Measurements from ENCODE around the gene WRAP73. TPM values are rescaled to one million over a fixed set of nuclear protein-coding genes. Genes with fewer than 3 reads are reported as not detected.

WRAP73 gene
- total and polyA plus RNA-seq, 4 donors = 5.8 to 27.8 (median 14.0) TPM

- intact Hi-C loops (cut with DNase I) = no loop called here
- WGBS, 2 donors = 73 to 77% methylated on average over 5 of the region's 5 CpGs
- no peaks in the 10 kb centered on the region for H3K4me1 ChIP-seq (ENCODE audit: control insufficient read depth in 1 of 2, insufficient read depth in 2 of 2, low read length in 2 of 2)
Measured at GRCh38 chr1:3677484-3677883, 27.6 kb upstream of the WRAP73 start.

GRCh38 chr1:3676581-3677470, 26.9 kb upstream of the WRAP73 start:
- WGBS, 2 donors = 88 to 90% methylated on average over 22 of the region's 22 CpGs
- peak in 1 of 2 donors; percentile 43 for DNase-seq
- H3K36me3 ChIP-seq (ENCODE audit: control insufficient read depth in 1 of 2, insufficient read depth in 2 of 2, low read length in 1 of 2) = no peaks in the 10 kb centered on the region
- intact Hi-C loops (cut with DNase I) = no loop called here
- peak; percentile 21 for ATAC-seq (ENCODE audit: low FRiP score)
- H3K27me3 ChIP-seq (ENCODE audit: control insufficient read depth in 1 of 2, insufficient read depth in 2 of 2, low read length in 1 of 2) = no peaks in the 10 kb centered on the region
- H3K27ac ChIP-seq (ENCODE audit: low read depth in 1 of 2, low read length in 2 of 2) = no peak overlapping the region
- H3K4me1 ChIP-seq (ENCODE audit: control insufficient read depth in 1 of 2, insufficient read depth in 2 of 2, low read length in 2 of 2) = no peaks in the 10 kb centered on the region
- H3K4me3 ChIP-seq (ENCODE audit: low read length in 2 of 2) = no peak overlapping the region
- no peaks in the 10 kb centered on the region for H3K9me3 ChIP-seq (ENCODE audit: control insufficient read depth, low read length)

More at GRCh38 chr1:3677484-3677883, 27.6 kb upstream of the WRAP73 start:
- DNase-seq (peak in 1 of 2 donors; percentile 46), ATAC-seq (ENCODE audit: low FRiP score) (no peak)
- Histone ChIP-seq H3K27me3 (ENCODE audit: control insufficient read depth in 1 of 2, insufficient read depth in 2 of 2, low read length in 1 of 2) (no peaks in the 10 kb centered on the region), H3K27ac (ENCODE audit: low read depth in 1 of 2, low read length in 2 of 2) (no peak overlapping the region), H3K9me3 (ENCODE audit: control insufficient read depth, low read length) (no peaks in the 10 kb centered on the region), H3K4me3 (ENCODE audit: low read length in 2 of 2) (no peak overlapping the region), H3K36me3 (ENCODE audit: control insufficient read depth in 1 of 2, insufficient read depth in 2 of 2, low read length in 1 of 2) (no peaks in the 10 kb centered on the region)

GRCh38 chr1:3675436-3675835, 25.5 kb upstream of the WRAP73 start:
- no peaks in the 10 kb centered on the region for H3K4me1 ChIP-seq (ENCODE audit: control insufficient read depth in 1 of 2, insufficient read depth in 2 of 2, low read length in 2 of 2)
- no peaks in the 10 kb centered on the region for H3K27me3 ChIP-seq (ENCODE audit: control insufficient read depth in 1 of 2, insufficient read depth in 2 of 2, low read length in 1 of 2)
- no peaks in the 10 kb centered on the region for H3K9me3 ChIP-seq (ENCODE audit: control insufficient read depth, low read length)
- no peaks in the 10 kb centered on the region for H3K36me3 ChIP-seq (ENCODE audit: control insufficient read depth in 1 of 2, insufficient read depth in 2 of 2, low read length in 1 of 2)
- H3K27ac ChIP-seq (ENCODE audit: low read depth in 1 of 2, low read length in 2 of 2) = no peak overlapping the region
- WGBS, 2 donors = 78 to 84% methylated on average over 11 of the region's 11 CpGs
- ATAC-seq (ENCODE audit: low FRiP score) (no peak), DNase-seq (peak in 1 of 2 donors; percentile 31)
- intact Hi-C loops (cut with DNase I) = no loop called here
- H3K4me3 ChIP-seq (ENCODE audit: low read length in 2 of 2) = no peak overlapping the region

- Histone ChIP-seq H3K27me3 (ENCODE audit: control insufficient read depth in 1 of 2, insufficient read depth in 2 of 2, low read length in 1 of 2) (no peaks in the 10 kb centered on the region), H3K9me3 (ENCODE audit: control insufficient read depth, low read length) (no peaks in the 10 kb centered on the region), H3K4me3 (ENCODE audit: low read length in 2 of 2) (no peak overlapping the region), H3K36me3 (ENCODE audit: control insufficient read depth in 1 of 2, insufficient read depth in 2 of 2, low read length in 1 of 2) (no peaks in the 10 kb centered on the region), H3K4me1 (ENCODE audit: control insufficient read depth in 1 of 2, insufficient read depth in 2 of 2, low read length in 2 of 2) (no peaks in the 10 kb centered on the region), H3K27ac (ENCODE audit: low read depth in 1 of 2, low read length in 2 of 2) (no peak overlapping the region)
- ATAC-seq (ENCODE audit: low FRiP score) (no peak), DNase-seq (peak in 1 of 2 donors; percentile 36)
- WGBS, 2 donors = 59 to 60% methylated on average over 25 to 30 of the region's 30 CpGs
- intact Hi-C loops (cut with DNase I) = no loop called here
Measured at GRCh38 chr1:3674100-3675094, 24.5 kb upstream of the WRAP73 start.

- WGBS, 2 donors = 89 to 91% methylated on average over 24 to 25 of the region's 25 CpGs
- no peaks in the 10 kb centered on the region for H3K27me3 ChIP-seq (ENCODE audit: control insufficient read depth in 1 of 2, insufficient read depth in 2 of 2, low read length in 1 of 2)
- H3K27ac ChIP-seq (ENCODE audit: low read depth in 1 of 2, low read length in 2 of 2) = no peak overlapping the region
- H3K4me1 ChIP-seq (ENCODE audit: control insufficient read depth in 1 of 2, insufficient read depth in 2 of 2, low read length in 2 of 2) = no peaks in the 10 kb centered on the region
- intact Hi-C loops (cut with DNase I) = no loop called here
- H3K36me3 ChIP-seq (ENCODE audit: control insufficient read depth in 1 of 2, insufficient read depth in 2 of 2, low read length in 1 of 2) = no peaks in the 10 kb centered on the region
- DNase-seq (peak; percentile 27 to 65), ATAC-seq (ENCODE audit: low FRiP score) (no peak)
- H3K4me3 ChIP-seq (ENCODE audit: low read length in 2 of 2) = no peak overlapping the region
- no peaks in the 10 kb centered on the region for H3K9me3 ChIP-seq (ENCODE audit: control insufficient read depth, low read length)
Measured at GRCh38 chr1:3673381-3674099, 23.6 kb upstream of the WRAP73 start.

- DNase-seq (peak; percentile 42 to 59), ATAC-seq (ENCODE audit: low FRiP score) (no peak)
- WGBS, 2 donors = 83 to 90% methylated on average over 17 of the region's 17 CpGs
- intact Hi-C loops (cut with DNase I) = no loop called here
- Histone ChIP-seq H3K4me1 (ENCODE audit: control insufficient read depth in 1 of 2, insufficient read depth in 2 of 2, low read length in 2 of 2) (no peaks in the 10 kb centered on the region), H3K9me3 (ENCODE audit: control insufficient read depth, low read length) (no peaks in the 10 kb centered on the region), H3K36me3 (ENCODE audit: control insufficient read depth in 1 of 2, insufficient read depth in 2 of 2, low read length in 1 of 2) (no peaks in the 10 kb centered on the region), H3K4me3 (ENCODE audit: low read length in 2 of 2) (no peak overlapping the region), H3K27me3 (ENCODE audit: control insufficient read depth in 1 of 2, insufficient read depth in 2 of 2, low read length in 1 of 2) (no peaks in the 10 kb centered on the region), H3K27ac (ENCODE audit: low read depth in 1 of 2, low read length in 2 of 2) (no peak overlapping the region)
Measured at GRCh38 chr1:3672971-3673361, 23.1 kb upstream of the WRAP73 start.

GRCh38 chr1:3672231-3672970, 22.5 kb upstream of the WRAP73 start:
- H3K4me1 ChIP-seq (ENCODE audit: control insufficient read depth in 1 of 2, insufficient read depth in 2 of 2, low read length in 2 of 2) = no peaks in the 10 kb centered on the region
- H3K27ac ChIP-seq (ENCODE audit: low read depth in 1 of 2, low read length in 2 of 2) = no peak overlapping the region
- intact Hi-C loops (cut with DNase I) = no loop called here
- H3K9me3 ChIP-seq (ENCODE audit: control insufficient read depth, low read length) = no peaks in the 10 kb centered on the region
- H3K36me3 ChIP-seq (ENCODE audit: control insufficient read depth in 1 of 2, insufficient read depth in 2 of 2, low read length in 1 of 2) = no peaks in the 10 kb centered on the region
- no peak overlapping the region for H3K4me3 ChIP-seq (ENCODE audit: low read length in 2 of 2)
- WGBS, 2 donors = 84 to 86% methylated on average over 21 of the region's 21 CpGs
- ATAC-seq (ENCODE audit: low FRiP score) (no peak), DNase-seq (peak; percentile 36 to 51)
- no peaks in the 10 kb centered on the region for H3K27me3 ChIP-seq (ENCODE audit: control insufficient read depth in 1 of 2, insufficient read depth in 2 of 2, low read length in 1 of 2)
